CD8-positive, alpha-beta memory T cell (primary cell): ENCODE measurements around the gene B4GALT6. TPM values are rescaled to one million over a fixed set of nuclear protein-coding genes. Genes with fewer than 3 reads are reported as not detected.

Experiments used
- CTCF ChIA-PET: fragments of 350-600 bp; sonication (Branson Sonifier 250); formaldehyde crosslinking; loops from one replicate; lab custom pipeline; 2021; ENCODE audit warnings: antibody characterized with exemption; lab: Charles Lee
- POLR2A ChIA-PET: fragments of 350-600 bp; sonication (Branson Sonifier 250); formaldehyde crosslinking; loops from one replicate; lab custom pipeline; 2021; ENCODE audit warnings: antibody characterized with exemption; lab: Charles Lee
- DNase-seq, 5 donors: peaks; one replicate each; pipeline versions ENCODE4 v3.0.0 to v3.0.0-alpha.2; 2020 to 2022; ENCODE audit warnings: mixed read lengths in 1 of 5
- H3K27ac ChIP-seq: one replicate; pipeline ENCODE4 v1.7.0; 2013; ENCODE audit warnings: low read depth, mild to moderate bottlenecking, low read length, moderate library complexity
- H3K27me3 ChIP-seq: 2 replicates; pipeline ENCODE4 v1.7.0; 2013; ENCODE audit warnings: low read length, mild to moderate bottlenecking; ENCODE audit not compliant: insufficient read depth, poor library complexity, severe bottlenecking
- H3K36me3 ChIP-seq: 2 replicates; pipeline ENCODE4 v1.7.0; 2013; ENCODE audit warnings: mild to moderate bottlenecking, low read length, moderate library complexity; ENCODE audit not compliant: insufficient read depth
- H3K4me1 ChIP-seq: 2 replicates; pipeline ENCODE4 v1.7.0; 2013; ENCODE audit warnings: mild to moderate bottlenecking, low read length, moderate library complexity; ENCODE audit not compliant: insufficient read depth
- H3K4me3 ChIP-seq: 2 replicates; pipeline ENCODE4 v1.7.0; 2013; ENCODE audit warnings: mild to moderate bottlenecking, low read length
- H3K9me3 ChIP-seq: 2 replicates; pipeline ENCODE4 v1.7.0; 2013; ENCODE audit warnings: mild to moderate bottlenecking, low read length
- H3K27ac Mint-ChIP-seq, 8 donors: one replicate each; pipeline ENCODE4 v1.8.0; 2020 to 2021; ENCODE audit warnings: mixed read lengths in 8 of 8, mild to moderate bottlenecking in 6 of 8, inconsistent platforms in 3 of 8, moderate library complexity in 3 of 8
- H3K27me3 Mint-ChIP-seq, 2 donors: one replicate each; pipeline ENCODE4 v1.8.0; 2020 to 2021; ENCODE audit warnings: mixed read lengths in 2 of 2, mild to moderate bottlenecking in 1 of 2, moderate library complexity in 1 of 2
- H3K36me3 Mint-ChIP-seq, 3 donors: one replicate each; pipeline ENCODE4 v1.8.0; 2020 to 2021; ENCODE audit warnings: mixed read lengths in 3 of 3, inconsistent platforms in 1 of 3, mild to moderate bottlenecking in 1 of 3
- H3K4me1 Mint-ChIP-seq, 3 donors: one replicate each; pipeline ENCODE4 v1.8.0; 2020 to 2021; ENCODE audit warnings: mixed read lengths in 3 of 3, inconsistent platforms in 1 of 3, mild to moderate bottlenecking in 1 of 3
- H3K4me3 Mint-ChIP-seq, 7 donors: one replicate each; pipeline ENCODE4 v1.8.0; 2020 to 2021; ENCODE audit warnings: mixed read lengths in 7 of 7, mild to moderate bottlenecking in 6 of 7, moderate library complexity in 4 of 7, inconsistent platforms in 2 of 7
- H3K9me3 Mint-ChIP-seq, 5 donors: one replicate each; pipeline ENCODE4 v1.8.0; 2020 to 2022; ENCODE audit warnings: mixed read lengths in 5 of 5, mild to moderate bottlenecking in 3 of 5, moderate library complexity in 2 of 5, inconsistent platforms in 1 of 5
- polyA plus RNA-seq: library from polyadenylated mRNA; unstranded; fragments of 300-500 nt; fragmentation: Illumina TruSeq; gene quantifications from one replicate; pipeline ENCODE4 v1.2.3, GENCODE V29; 2021
- total RNA-seq, 2 experiments: library from RNA; stranded (reverse); gene quantifications; one replicate each; pipeline ENCODE4 v1.2.3, GENCODE V29; 2021

Gene B4GALT6
- total and polyA plus RNA-seq, 3 experiments from 2014 or later: 0.18 to 5.1 (median 3.4) TPM

GRCh38 chr18:31720867-31721266, 36.5 kb upstream of the B4GALT6 start:
- POLR2A ChIA-PET: no interaction called here
- Mint-ChIP-seq H3K4me1 (peaks cover 0 to 6% (median 2%) of the 10 kb centered on the region in 3 donors), H3K27me3 (peaks cover 10 to 36% of the 10 kb centered on the region in 2 donors), H3K9me3 (peaks cover 8 to 13% (median 10%) of the 10 kb centered on the region in 5 donors), H3K36me3 (no peaks in the 10 kb centered on the region), H3K27ac (no peak overlapping the region), H3K4me3 (no peak overlapping the region)
- H3K36me3 ChIP-seq: no peaks in the 10 kb centered on the region
- DNase-seq: no peak
- no peaks in the 10 kb centered on the region for H3K4me1 ChIP-seq
- CTCF ChIA-PET: interaction anchor here (1.2 kb wide), 1 partner anchor 161 kb away, joined by 3 read pairs; no protein-coding TSS in a partner anchor
- peaks cover 4% of the 10 kb centered on the region for H3K27me3 ChIP-seq
- no peak overlapping the region for H3K27ac ChIP-seq
- H3K9me3 ChIP-seq: no peaks in the 10 kb centered on the region
- H3K4me3 ChIP-seq: no peak overlapping the region

GRCh38 chr18:31719363-31720006, 35.1 kb upstream of the B4GALT6 start:
- POLR2A ChIA-PET: no interaction called here
- Mint-ChIP-seq H3K27me3 (peaks cover 9 to 26% of the 10 kb centered on the region in 2 donors), H3K4me1 (peaks cover 0 to 3% (median 2%) of the 10 kb centered on the region in 3 donors), H3K36me3 (no peaks in the 10 kb centered on the region), H3K9me3 (peaks cover 8 to 13% (median 10%) of the 10 kb centered on the region in 5 donors), H3K4me3 (no peak overlapping the region), H3K27ac (no peak overlapping the region)
- H3K4me1 ChIP-seq: no peaks in the 10 kb centered on the region
- no peaks in the 10 kb centered on the region for H3K36me3 ChIP-seq
- no peak for DNase-seq
- H3K9me3 ChIP-seq: no peaks in the 10 kb centered on the region
- CTCF ChIA-PET: interaction anchor here (1.2 to 1.3 kb wide), 2 partner anchors 13 to 159 kb away, joined by 3 to 4 read pairs; no protein-coding TSS in a partner anchor
- H3K27me3 ChIP-seq: no peaks in the 10 kb centered on the region
- H3K4me3 ChIP-seq: no peak overlapping the region
- H3K27ac ChIP-seq: no peak overlapping the region

GRCh38 chr18:31718386-31718785, 34.0 kb upstream of the B4GALT6 start:
- no peak overlapping the region for H3K4me3 Mint-ChIP-seq
- no peak overlapping the region for H3K27ac Mint-ChIP-seq
- Histone ChIP-seq H3K9me3 (no peaks in the 10 kb centered on the region), H3K4me1 (no peaks in the 10 kb centered on the region), H3K27me3 (no peaks in the 10 kb centered on the region), H3K4me3 (no peak overlapping the region), H3K27ac (no peak overlapping the region), H3K36me3 (no peaks in the 10 kb centered on the region)
- H3K27me3 Mint-ChIP-seq: peaks cover 6 to 15% of the 10 kb centered on the region in 2 donors
- POLR2A ChIA-PET: no interaction called here
- no peaks in the 10 kb centered on the region for H3K4me1 Mint-ChIP-seq
- CTCF ChIA-PET: no interaction called here
- peaks cover 8 to 13% (median 10%) of the 10 kb centered on the region in 5 donors for H3K9me3 Mint-ChIP-seq
- no peaks in the 10 kb centered on the region for H3K36me3 Mint-ChIP-seq
- DNase-seq: no peak

- Mint-ChIP-seq H3K27ac (no peak overlapping the region), H3K36me3 (no peaks in the 10 kb centered on the region), H3K4me1 (no peaks in the 10 kb centered on the region), H3K27me3 (peaks cover 4 to 8% of the 10 kb centered on the region in 2 donors), H3K9me3 (peaks cover 8 to 13% (median 10%) of the 10 kb centered on the region in 5 donors), H3K4me3 (no peak overlapping the region)
- ChIA-PET CTCF (interaction anchor here (1.0 kb wide), 1 partner anchor 13 kb away, joined by 4 read pairs; no protein-coding TSS in a partner anchor), POLR2A (no interaction called here)
- H3K36me3 ChIP-seq: no peaks in the 10 kb centered on the region
- H3K27ac ChIP-seq: no peak overlapping the region
- H3K27me3 ChIP-seq: no peaks in the 10 kb centered on the region
- no peaks in the 10 kb centered on the region for H3K4me1 ChIP-seq
- DNase-seq: no peak
- H3K9me3 ChIP-seq: no peaks in the 10 kb centered on the region
- no peak overlapping the region for H3K4me3 ChIP-seq
Measured at GRCh38 chr18:31716362-31716761, 32.0 kb upstream of the B4GALT6 start.

- H3K4me1 Mint-ChIP-seq: no peaks in the 10 kb centered on the region
- Histone ChIP-seq H3K36me3 (no peaks in the 10 kb centered on the region), H3K27me3 (no peaks in the 10 kb centered on the region), H3K4me1 (no peaks in the 10 kb centered on the region), H3K4me3 (no peak overlapping the region), H3K27ac (no peak overlapping the region), H3K9me3 (no peaks in the 10 kb centered on the region)
- H3K36me3 Mint-ChIP-seq: no peaks in the 10 kb centered on the region
- peaks cover 0 to 25% of the 10 kb centered on the region in 2 donors for H3K27me3 Mint-ChIP-seq
- no peak overlapping the region for H3K27ac Mint-ChIP-seq
- no peak for DNase-seq
- ChIA-PET CTCF (no interaction called here), POLR2A (no interaction called here)
- H3K9me3 Mint-ChIP-seq: peaks cover 0 to 3% (median 0%) of the 10 kb centered on the region in 5 donors
- H3K4me3 Mint-ChIP-seq: no peak overlapping the region
Measured at GRCh38 chr18:31711365-31712172, 27.2 kb upstream of the B4GALT6 start.

GRCh38 chr18:31710826-31711225, 26.4 kb upstream of the B4GALT6 start:
- H3K27me3 ChIP-seq: no peaks in the 10 kb centered on the region
- H3K4me1 Mint-ChIP-seq: no peaks in the 10 kb centered on the region
- no peak overlapping the region for H3K4me3 ChIP-seq
- ChIA-PET CTCF (no interaction called here), POLR2A (no interaction called here)
- no peaks in the 10 kb centered on the region for H3K36me3 ChIP-seq
- H3K27ac ChIP-seq: no peak overlapping the region
- H3K4me1 ChIP-seq: no peaks in the 10 kb centered on the region
- peaks cover 0 to 3% (median 0%) of the 10 kb centered on the region in 5 donors for H3K9me3 Mint-ChIP-seq
- peak overlapping the region in 1 of 8 donors; percentile 2 for H3K27ac Mint-ChIP-seq
- no peak for DNase-seq
- peaks cover 0 to 19% of the 10 kb centered on the region in 2 donors for H3K27me3 Mint-ChIP-seq
- no peaks in the 10 kb centered on the region for H3K36me3 Mint-ChIP-seq
- H3K9me3 ChIP-seq: no peaks in the 10 kb centered on the region
- no peak overlapping the region for H3K4me3 Mint-ChIP-seq

GRCh38 chr18:31707815-31708214, 23.4 kb upstream of the B4GALT6 start:
- H3K9me3 ChIP-seq: no peaks in the 10 kb centered on the region
- Mint-ChIP-seq H3K4me3 (no peak overlapping the region), H3K27ac (no peak overlapping the region), H3K36me3 (no peaks in the 10 kb centered on the region), H3K9me3 (peaks cover 0 to 3% (median 0%) of the 10 kb centered on the region in 5 donors), H3K4me1 (no peaks in the 10 kb centered on the region), H3K27me3 (peaks cover 0 to 23% of the 10 kb centered on the region in 2 donors)
- H3K36me3 ChIP-seq: no peaks in the 10 kb centered on the region
- H3K4me3 ChIP-seq: no peak overlapping the region
- ChIA-PET POLR2A (no interaction called here), CTCF (no interaction called here)
- H3K27me3 ChIP-seq: no peaks in the 10 kb centered on the region
- H3K27ac ChIP-seq: no peak overlapping the region
- DNase-seq: no peak
- no peaks in the 10 kb centered on the region for H3K4me1 ChIP-seq

GRCh38 chr18:31702449-31702848, 18.1 kb upstream of the B4GALT6 start:
- no peak overlapping the region for H3K4me3 ChIP-seq
- CTCF ChIA-PET: no interaction called here
- H3K27ac Mint-ChIP-seq: no peak overlapping the region

More at GRCh38 chr18:31702449-31702848, 18.1 kb upstream of the B4GALT6 start:
- Mint-ChIP-seq H3K4me3 (no peak overlapping the region), H3K36me3 (no peaks in the 10 kb centered on the region), H3K4me1 (peaks cover 0 to 4% (median 0%) of the 10 kb centered on the region in 3 donors), H3K27me3 (peaks cover 0 to 12% of the 10 kb centered on the region in 2 donors), H3K9me3 (no peaks in the 10 kb centered on the region)
- H3K9me3 ChIP-seq: no peaks in the 10 kb centered on the region
- POLR2A ChIA-PET: no interaction called here
- DNase-seq: no peak
- no peak overlapping the region for H3K27ac ChIP-seq
- no peaks in the 10 kb centered on the region for H3K4me1 ChIP-seq
- no peaks in the 10 kb centered on the region for H3K27me3 ChIP-seq
- H3K36me3 ChIP-seq: no peaks in the 10 kb centered on the region
